GM21825 (cell line): ENCODE results near the gene GTSE1.

Experiments
- ATAC-seq: cut with Tn5 transposase; IDR thresholded peaks from one replicate; pipeline ENCODE4 v1.9.1; 2021; ENCODE audit warnings: mild to moderate bottlenecking, moderate library complexity; ENCODE audit not compliant: unreplicated experiment

GTSE1 gene

DNA sequence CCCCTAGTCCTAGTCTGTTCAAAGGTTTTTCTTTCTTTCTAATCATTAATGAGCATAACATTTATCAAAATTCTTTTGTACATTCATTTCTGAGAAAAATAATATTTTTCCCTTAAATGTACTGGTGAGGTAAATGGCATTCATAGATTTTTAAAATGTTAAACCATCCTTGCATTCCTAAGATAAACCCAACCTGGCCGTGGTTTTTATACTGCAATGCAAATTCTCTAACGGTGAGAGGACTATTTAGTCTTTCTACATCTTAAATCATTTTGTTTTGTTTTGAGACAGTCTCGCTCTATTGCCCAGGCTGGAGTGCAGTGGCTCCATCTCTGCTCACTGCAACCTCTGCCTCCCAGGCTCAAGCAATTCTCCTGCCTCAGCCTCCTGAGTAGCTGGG, 79.4 kb downstream of the GTSE1 start:
- no peak for ATAC-seq

GRCh38 chr22:46376908-46377524, 80.3 kb downstream of the GTSE1 start:
- ATAC-seq, result no peak

DNA sequence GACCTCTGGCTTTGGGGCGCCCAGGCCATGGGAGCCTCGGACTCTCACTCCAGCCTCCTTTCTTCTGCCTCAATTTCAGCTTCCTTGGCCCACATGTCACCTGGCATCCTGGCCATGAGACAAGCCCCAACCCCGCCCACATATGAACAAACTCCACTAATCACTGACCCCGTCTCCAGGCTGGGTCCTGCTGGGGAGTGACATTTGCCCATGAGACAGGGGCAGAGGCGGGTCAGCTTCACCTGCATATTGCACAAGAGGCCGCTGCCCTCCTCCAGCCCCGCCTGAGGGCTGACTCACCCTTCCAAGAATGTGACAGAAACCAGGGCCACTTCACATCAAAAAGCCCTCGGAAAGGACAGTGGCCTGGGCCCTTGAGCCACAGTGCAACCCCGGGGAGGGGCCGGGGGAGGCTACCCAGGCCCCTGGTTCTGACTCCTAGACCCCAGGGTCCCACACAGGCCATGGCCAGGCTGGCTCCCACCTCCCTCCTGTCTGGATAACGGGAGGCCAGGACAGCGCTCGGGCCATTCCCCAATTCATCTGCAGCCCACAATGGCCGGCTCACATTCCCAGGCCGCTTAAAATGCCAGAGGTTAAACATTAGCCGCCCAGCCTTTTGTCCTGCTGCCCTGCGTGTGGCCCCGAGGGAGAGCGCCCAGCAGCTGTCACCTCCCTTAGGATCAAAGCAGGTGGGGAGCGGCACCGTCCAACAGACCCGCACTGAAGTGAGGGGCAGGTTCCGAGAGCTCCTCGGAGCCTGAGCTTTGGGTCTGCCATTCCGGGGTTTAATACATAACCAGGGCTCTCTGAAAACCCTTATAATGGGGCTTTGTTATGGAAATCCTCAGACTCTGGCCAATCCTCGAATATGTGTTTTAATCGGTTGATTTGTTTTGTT, 81.1 kb downstream of the GTSE1 start:
- no peak for ATAC-seq

GRCh38 chr22:46378426-46379065, 81.9 kb downstream of the GTSE1 start:
- no peak for ATAC-seq

DNA sequence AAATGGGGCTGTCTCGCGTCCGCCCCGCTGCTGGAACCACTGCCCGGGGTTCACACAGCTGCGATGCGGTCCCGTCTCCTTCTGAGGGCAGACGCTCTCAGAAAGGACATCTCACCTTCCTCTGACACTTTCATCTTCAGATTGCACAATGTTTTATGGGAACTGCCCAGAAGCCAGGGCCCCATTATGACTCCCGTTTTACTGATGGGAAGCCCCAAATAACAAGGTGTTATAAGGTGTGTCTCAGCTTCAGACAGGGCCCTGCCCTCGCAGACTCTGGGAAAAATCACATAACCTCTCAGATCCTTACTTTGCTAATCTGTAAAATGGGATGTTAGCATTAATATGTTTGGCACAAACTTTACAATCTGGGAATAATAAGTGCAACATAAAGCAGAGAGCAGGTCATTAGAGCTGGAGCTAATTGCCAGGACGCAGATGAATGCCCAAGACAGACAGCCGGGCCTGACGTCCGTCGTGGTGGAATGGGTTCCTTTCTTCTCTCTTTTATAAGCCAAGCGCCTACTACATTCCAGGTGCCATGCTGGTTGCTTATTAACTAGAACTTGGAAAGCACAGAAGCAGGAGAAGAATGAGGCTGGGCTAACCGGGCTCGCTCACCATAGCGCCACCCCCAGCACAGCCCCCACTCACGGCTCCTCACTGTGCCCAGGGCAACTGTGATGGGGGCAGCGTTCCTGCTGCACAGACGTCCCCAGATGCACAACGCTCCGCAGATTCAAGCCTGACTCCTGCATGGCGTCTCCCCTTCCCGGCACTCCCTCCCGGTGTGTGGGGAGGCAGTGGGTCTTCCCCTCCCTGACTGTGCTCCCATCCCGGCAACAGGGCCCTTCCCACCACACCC, 82.6 kb downstream of the GTSE1 start:
- ATAC-seq, result no peak

- no peak for ATAC-seq
Observed at GRCh38 chr22:46380069-46380468, 83.4 kb downstream of the GTSE1 start.
